Measurements from ENCODE around the gene ZNF14. TPM values are rescaled to one million over a fixed set of nuclear protein-coding genes. Genes with fewer than 3 reads are reported as not detected.

ZNF14 gene
- total and polyA plus RNA-seq, 2 of the 13 experiments (the other 11 are each of a cell fraction or from before 2014, with no cell fraction given), result 1.9 to 6.2 TPM

- H3K4me2 ChIP-seq (ENCODE audit: low read depth, low read length), result no peak overlapping the region
- no peak for TF ChIP-seq ZNF510 (CRISPR knock-in tag; IDR thresholded peaks at IDR 0.05; ENCODE audit: low read depth)
- no peak for TF ChIP-seq EHMT2 (IDR thresholded peaks at IDR 0.05; ENCODE audit: borderline replicate concordance, low read depth, low read length)
- no peak for TF ChIP-seq DR1 (CRISPR knock-in tag; IDR thresholded peaks at IDR 0.05)
- no peak for TF ChIP-seq RAD51 (IDR thresholded peaks at IDR 0.05; ENCODE audit: borderline replicate concordance)
- TF ChIP-seq SMARCE1 (IDR thresholded peaks at IDR 0.05; ENCODE audit: borderline replicate concordance), result no peak
- TF ChIP-seq TGIF2 (CRISPR knock-in tag; IDR thresholded peaks at IDR 0.05), result no peak
- no peak for TF ChIP-seq ZBTB46 (CRISPR knock-in tag; IDR thresholded peaks at IDR 0.05; ENCODE audit: borderline replicate concordance)
- TF ChIP-seq ATF7-NPFF (CRISPR knock-in tag; IDR thresholded peaks at IDR 0.05; ENCODE audit: low read depth), result no peak
- TF ChIP-seq KAT2B (IDR thresholded peaks at IDR 0.05; ENCODE audit: borderline replicate concordance, low read depth, low read length), result no peak
- TF ChIP-seq SMAD3 (CRISPR knock-in tag; IDR thresholded peaks at IDR 0.05), result no peak
- TF ChIP-seq ZGPAT (CRISPR knock-in tag; IDR thresholded peaks at IDR 0.05), result no peak
- no peak for TF ChIP-seq ZNF549 (CRISPR knock-in tag; IDR thresholded peaks at IDR 0.05)
- DNase-seq (ENCODE audit: low spot score) (no peak), FAIRE-seq (no peak), ATAC-seq (no peak)
- no peak overlapping the region for H3K4me3 ChIP-seq (replicated peaks in 1 of 3; ENCODE audit: insufficient read depth in 1 of 3, low read depth in 2 of 3, low read length in 3 of 3)
- H3K27ac ChIP-seq (ENCODE audit: extremely low read length, insufficient read depth, low read length), result no peak overlapping the region
- H2AFZ ChIP-seq (ENCODE audit: low read length), result no peak overlapping the region
- intact Hi-C loops (cut with micrococcal nuclease; ENCODE audit: unreplicated experiment) (no loop called here), in situ Hi-C loops (cut with HindIII; ENCODE audit: extremely low pct_ligation_motif_present, low pct_unique_long_range_greater_than_20kb) (no loop called here)
- peaks cover 12 to 38% of the 10 kb centered on the region in 2 experiments for H3K36me3 ChIP-seq (replicated peaks in 1 of 2; ENCODE audit: control insufficient read depth in 1 of 2, insufficient read depth in 2 of 2, low read length in 2 of 2)
- no peaks in the 10 kb centered on the region for H4K20me1 ChIP-seq (ENCODE audit: insufficient read depth, low read length)
- 96% methylated on average over 14 of the region's 14 CpGs for WGBS (ENCODE audit: low lambda C conversion rate)
- ChIA-PET POLR2A (no interaction called here), CTCF (ENCODE audit: low intra/inter-chr PET ratio, low total read pairs) (no interaction called here)
- H3K27me3 ChIP-seq (ENCODE audit: control insufficient read depth in 1 of 2, insufficient read depth in 2 of 2, low read length in 2 of 2), result no peaks in the 10 kb centered on the region
- H3K4me1 ChIP-seq (ENCODE audit: insufficient read depth, low read length), result no peaks in the 10 kb centered on the region
- BruUV-seq (replicated peaks), result no TSS peak
- H3K9ac ChIP-seq (ENCODE audit: insufficient read depth, low read depth, low read length), result no peak overlapping the region
- H3K79me2 ChIP-seq (ENCODE audit: insufficient read depth, low read length), result no peaks in the 10 kb centered on the region
- peaks cover 98% of the 10 kb centered on the region for H3K9me3 ChIP-seq (ENCODE audit: low read length)
Observed at GRCh38 chr19:19711306-19711933, 21.5 kb downstream of the ZNF14 start.
